Activated T-cell treated with anti-CD3 and anti-CD28 coated beads, Interleukin-2, amount 50 U/mL, for 4 hours (primary cell): ENCODE results near the gene DENND1A. TPM values are rescaled to one million over a fixed set of nuclear protein-coding genes. Genes with fewer than 3 reads are reported as not detected.

Experiments used
- ATAC-seq, 2 donors: fragments of 200-7000 bp; cut with Tn5 transposase; one replicate each; pipeline ENCODE4 v1.10.0; 2021
- DNase-seq: peaks from one replicate; pipeline ENCODE4 v3.0.0-alpha.2; 2020
- H3K27me3 Mint-ChIP-seq: one replicate; pipeline ENCODE4 v1.8.0; 2021; ENCODE audit warnings: low read depth, mixed read lengths
- H3K36me3 Mint-ChIP-seq: one replicate; pipeline ENCODE4 v1.8.0; 2022; ENCODE audit warnings: mixed read lengths; ENCODE audit not compliant: insufficient read depth
- H3K4me1 Mint-ChIP-seq: one replicate; pipeline ENCODE4 v1.8.0; 2021; ENCODE audit warnings: low read depth, mixed read lengths
- H3K4me3 Mint-ChIP-seq: one replicate; pipeline ENCODE4 v1.8.0; 2021; ENCODE audit warnings: mild to moderate bottlenecking, moderate library complexity, mixed read lengths
- H3K9me3 Mint-ChIP-seq: one replicate; pipeline ENCODE4 v1.8.0; 2021; ENCODE audit warnings: mixed read lengths
- total RNA-seq, 3 donors: library from RNA; stranded (reverse); gene quantifications; one replicate each; pipeline ENCODE4 v1.2.1, GENCODE V29; 2021

The DENND1A gene
- total RNA-seq, 3 donors from 2014 or later, result 15.5 to 21.7 (median 16.9) TPM

DNA sequence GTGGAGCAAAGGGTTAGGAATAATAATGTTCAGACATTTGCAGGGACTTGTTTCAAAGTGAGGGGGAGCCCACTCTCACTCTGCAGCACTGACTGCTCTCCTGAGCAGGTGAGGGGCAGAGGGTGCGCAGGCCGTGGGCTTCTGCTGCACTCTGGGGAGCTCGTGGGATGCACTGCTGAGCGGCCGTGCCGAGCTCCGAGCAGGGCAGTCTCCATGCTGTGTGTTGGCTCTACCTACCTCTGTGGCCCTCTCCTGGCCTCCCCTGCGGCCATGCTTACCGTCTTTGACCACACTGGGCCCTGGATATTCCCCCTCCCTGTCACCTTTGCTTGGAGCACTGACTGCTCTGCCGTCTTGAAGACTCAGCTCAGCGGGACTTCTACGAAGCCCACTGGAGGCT lies 540.2 kb downstream of the DENND1A start:
- peaks cover 3% of the 10 kb centered on the region for H3K36me3 Mint-ChIP-seq
- no peaks in the 10 kb centered on the region for H3K27me3 Mint-ChIP-seq
- H3K4me1 Mint-ChIP-seq, result no peaks in the 10 kb centered on the region
- H3K9me3 Mint-ChIP-seq, result no peaks in the 10 kb centered on the region
- ATAC-seq (no peak), DNase-seq (no peak)
- H3K4me3 Mint-ChIP-seq, result no peak overlapping the region

DNA sequence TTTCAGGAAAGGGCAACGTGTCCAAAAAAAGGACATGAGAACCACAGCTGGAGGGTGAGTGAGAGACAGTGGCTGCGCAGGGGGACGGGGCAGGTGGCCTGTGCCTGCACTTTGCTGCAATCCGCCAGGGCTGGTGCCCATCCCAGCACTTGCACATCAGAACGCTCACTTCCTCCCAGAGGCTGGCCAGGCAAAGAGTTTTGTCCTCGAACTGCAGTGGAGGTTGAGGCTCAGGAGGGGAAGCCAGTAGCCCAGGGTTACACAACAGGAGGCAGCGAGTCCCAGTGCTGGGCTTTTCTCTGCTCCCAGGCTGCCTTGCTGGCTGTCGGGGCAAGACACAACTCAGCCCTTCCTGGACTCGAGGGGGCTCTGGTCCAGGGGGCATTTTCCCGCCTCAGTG lies 540.9 kb downstream of the DENND1A start:
- H3K36me3 Mint-ChIP-seq, result no peaks in the 10 kb centered on the region
- no peak overlapping the region for H3K4me3 Mint-ChIP-seq
- H3K4me1 Mint-ChIP-seq, result no peaks in the 10 kb centered on the region
- H3K27me3 Mint-ChIP-seq, result no peaks in the 10 kb centered on the region
- no peak for DNase-seq
- ATAC-seq, result no peak
- no peaks in the 10 kb centered on the region for H3K9me3 Mint-ChIP-seq

DNA sequence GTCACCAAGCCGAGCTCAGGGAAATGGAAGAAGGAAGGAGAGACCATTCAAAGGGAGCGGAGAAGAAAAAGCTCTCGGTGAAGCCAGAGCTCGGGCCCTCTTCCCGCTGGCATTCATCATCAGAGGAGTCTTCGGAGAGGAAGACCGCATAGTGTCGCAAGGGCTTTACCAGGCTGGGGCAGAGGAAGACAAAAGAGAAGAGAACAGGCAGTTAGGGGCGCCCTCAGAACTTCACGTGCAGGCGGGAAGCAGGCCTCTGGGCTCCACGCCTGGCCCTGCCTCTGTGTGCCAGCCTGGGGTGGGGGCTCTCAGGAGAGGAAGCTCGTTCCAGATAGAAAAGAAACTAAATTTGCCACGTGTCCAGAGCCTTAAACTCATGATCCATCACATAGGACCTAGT lies 542.2 kb downstream of the DENND1A start:
- Mint-ChIP-seq H3K27me3 (no peaks in the 10 kb centered on the region), H3K4me1 (no peaks in the 10 kb centered on the region), H3K36me3 (peaks cover 2% of the 10 kb centered on the region), H3K9me3 (no peaks in the 10 kb centered on the region), H3K4me3 (no peak overlapping the region)
- ATAC-seq (no peak), DNase-seq (no peak)

DNA sequence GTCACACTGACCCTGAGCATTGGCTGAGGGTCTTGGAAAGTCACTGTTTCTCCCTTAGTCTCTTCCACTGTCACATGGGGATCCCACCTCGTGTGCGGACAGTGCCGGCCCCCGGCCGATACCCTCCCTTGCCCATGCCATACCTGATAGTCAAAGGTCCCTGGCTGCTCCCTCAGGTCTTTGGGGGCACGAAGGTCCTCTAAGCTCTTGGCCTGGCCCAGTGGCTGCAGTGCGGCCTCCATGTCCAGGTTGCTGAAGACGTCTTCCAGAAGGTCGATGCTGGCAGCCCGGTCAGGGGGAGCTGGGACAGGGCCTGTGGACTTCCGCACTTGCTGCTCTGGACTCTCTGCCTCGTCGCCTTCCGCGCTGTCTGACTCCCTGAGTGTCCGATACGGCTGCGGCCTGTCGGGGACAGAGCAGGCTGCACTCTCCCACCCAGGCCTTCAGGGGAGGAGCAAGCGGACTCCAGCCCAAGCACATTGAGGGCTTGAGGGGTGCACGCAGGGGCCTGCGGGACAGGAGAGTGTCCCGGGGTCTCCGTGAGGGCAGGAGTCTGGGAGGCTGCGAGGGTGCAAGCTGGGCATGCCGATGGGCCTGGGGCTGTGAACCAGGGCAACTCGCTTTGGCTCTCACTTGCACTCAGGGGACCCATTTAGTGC lies 546.3 kb downstream of the DENND1A start:
- Mint-ChIP-seq H3K9me3 (no peaks in the 10 kb centered on the region), H3K4me1 (no peaks in the 10 kb centered on the region), H3K36me3 (peaks cover 4% of the 10 kb centered on the region), H3K27me3 (no peaks in the 10 kb centered on the region), H3K4me3 (no peak overlapping the region)
- DNase-seq (no peak), ATAC-seq (no peak)

DNA sequence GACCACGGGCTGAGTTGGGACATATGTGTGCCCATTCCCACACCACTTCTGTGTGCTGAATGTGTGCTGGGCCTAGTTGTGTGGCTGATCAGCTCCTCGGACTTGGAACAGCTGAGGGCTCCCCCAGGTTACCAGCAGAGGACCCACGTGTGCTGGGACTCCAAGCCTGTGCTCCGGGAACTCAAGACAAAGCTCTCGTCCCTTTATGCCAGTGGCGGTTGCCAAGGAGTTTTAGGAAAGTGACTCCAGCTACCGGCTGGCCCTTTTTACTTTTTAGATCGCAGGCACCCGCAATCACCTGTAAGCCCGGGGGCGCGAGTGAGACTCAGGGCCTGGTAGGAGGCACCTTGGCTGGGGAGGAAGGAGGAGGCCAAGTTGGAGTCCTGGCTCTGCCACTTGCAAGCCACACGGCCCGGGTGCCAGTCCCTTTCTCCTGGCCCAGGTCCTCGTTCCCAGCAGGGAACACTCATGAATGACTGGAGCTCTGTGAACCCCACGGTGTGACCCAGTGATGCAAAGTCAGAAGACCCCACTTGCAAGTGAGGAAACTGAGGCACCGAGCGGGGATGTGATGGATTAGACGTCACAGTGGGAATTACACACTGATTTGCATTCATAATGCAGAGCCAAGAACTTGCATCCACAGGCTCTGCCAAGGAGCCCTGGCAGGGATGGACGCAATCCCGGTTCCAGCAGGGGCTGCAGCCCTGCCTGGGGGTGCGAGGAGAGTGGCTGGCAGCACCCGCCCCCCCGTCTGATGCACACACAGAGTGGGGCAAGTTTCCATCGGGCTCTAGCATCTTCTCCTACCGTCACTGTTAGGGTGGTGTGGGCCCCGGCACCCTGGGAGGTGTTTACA lies 547.0 kb downstream of the DENND1A start:
- Mint-ChIP-seq H3K27me3 (no peaks in the 10 kb centered on the region), H3K4me3 (no peak overlapping the region), H3K36me3 (peaks cover 4% of the 10 kb centered on the region), H3K4me1 (no peaks in the 10 kb centered on the region), H3K9me3 (no peaks in the 10 kb centered on the region)
- DNase-seq (no peak), ATAC-seq (no peak)

DNA sequence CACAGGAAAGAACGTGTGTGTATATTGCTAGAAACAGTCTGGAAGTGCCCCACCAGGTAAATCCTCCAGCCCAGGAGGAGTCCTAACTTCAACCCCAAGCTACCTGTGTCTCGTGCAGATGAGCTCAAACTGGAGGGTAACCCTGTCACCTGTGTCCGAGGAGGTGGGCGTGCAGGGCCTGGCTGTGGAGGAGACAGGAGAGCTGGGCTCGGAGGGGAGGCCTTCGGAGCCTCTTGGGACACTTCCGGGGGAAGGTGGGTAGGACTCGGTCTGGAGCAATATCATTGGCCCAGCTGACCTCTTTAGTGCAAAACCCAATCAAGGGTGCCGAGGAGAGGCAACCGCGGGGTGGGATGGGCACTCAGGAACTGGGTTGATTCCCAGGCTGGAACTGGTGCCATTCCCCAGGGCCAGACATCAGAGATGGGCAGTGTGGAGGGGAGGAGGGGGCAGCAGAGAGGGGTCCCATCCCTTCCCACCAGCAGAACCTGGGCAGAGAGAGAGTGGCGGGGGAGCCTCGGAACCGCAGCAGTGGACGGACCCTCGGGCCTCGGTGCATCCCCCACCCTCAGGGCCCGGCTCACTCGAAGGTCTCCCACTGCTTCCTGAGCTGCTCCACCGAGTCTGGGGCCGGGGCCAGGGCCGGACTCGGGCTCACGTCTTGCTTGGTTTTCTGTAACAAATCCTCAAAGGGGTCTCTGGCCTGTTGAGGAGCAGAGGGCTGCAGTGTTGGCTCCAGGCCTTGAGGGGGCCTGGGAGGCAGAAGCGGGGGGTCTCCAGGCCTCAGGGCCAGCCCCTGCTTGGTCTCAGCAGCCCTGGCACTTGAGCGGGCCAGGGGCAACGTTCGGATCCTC lies 548.8 kb downstream of the DENND1A start:
- Mint-ChIP-seq H3K9me3 (no peaks in the 10 kb centered on the region), H3K27me3 (peaks cover 2% of the 10 kb centered on the region), H3K36me3 (peaks cover 4% of the 10 kb centered on the region), H3K4me3 (no peak overlapping the region), H3K4me1 (peaks cover 2% of the 10 kb centered on the region)
- ATAC-seq (no peak), DNase-seq (no peak)

DNA sequence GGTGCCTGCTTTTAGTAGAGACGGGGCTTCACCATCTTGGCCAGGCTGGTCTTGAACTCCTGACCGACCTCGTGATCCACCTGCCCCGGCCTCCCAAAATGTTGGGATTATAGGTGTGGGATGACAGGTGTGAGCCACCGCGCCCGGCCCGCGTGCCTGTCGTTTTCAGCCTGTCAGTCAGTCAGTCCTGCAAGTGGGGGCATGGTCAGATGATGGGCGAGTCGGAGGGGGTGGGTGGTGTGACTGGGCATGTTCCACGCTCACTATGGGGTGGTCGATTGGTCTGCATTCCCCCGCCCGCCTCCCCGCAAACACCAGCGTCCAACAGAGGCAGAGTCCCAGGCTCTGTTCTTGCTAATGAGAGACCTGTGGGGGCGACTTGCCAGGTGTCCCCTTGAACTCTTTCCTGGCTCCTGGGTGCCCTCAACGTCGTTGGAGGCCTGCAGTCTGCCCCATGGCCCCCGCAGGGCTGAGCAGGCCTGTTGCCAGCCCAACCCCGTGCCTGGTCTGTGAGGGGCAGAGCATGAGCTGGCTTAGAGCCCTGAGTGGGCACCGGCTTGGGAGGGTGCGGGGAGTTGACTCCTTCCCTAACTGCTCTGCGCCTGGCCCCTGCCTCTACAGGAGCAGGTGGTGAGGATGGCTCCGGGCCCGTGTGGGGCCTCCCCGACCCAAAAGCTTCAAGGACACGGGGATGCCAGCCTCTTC lies 550.8 kb downstream of the DENND1A start:
- ATAC-seq (no peak), DNase-seq (no peak)
- peaks cover 4% of the 10 kb centered on the region for H3K36me3 Mint-ChIP-seq
- peaks cover 13% of the 10 kb centered on the region for H3K27me3 Mint-ChIP-seq
- H3K4me1 Mint-ChIP-seq, result peaks cover 8% of the 10 kb centered on the region
- H3K4me3 Mint-ChIP-seq, result no peak overlapping the region
- no peaks in the 10 kb centered on the region for H3K9me3 Mint-ChIP-seq

DNA sequence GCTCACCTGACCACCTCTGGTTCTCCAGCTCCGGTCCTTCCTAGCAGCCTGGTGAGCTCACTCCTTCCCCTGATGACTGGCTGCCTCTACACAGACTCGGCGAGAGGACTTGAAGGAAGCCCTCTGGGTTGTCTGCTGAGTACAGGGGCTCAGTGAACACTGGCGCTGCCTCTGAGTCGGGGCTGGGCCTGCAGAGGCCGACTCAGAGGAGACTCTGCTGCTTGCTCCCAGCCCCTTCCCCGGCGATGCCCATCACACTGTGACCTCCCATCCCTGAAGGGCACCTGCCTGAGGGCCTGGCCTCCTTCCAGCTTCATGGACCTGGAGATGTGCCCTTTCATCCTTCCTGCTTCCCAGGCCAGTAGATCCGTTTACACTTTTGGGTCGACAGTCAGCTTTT lies 551.9 kb downstream of the DENND1A start:
- ATAC-seq (peak in 1 of 2 donors; percentile 9), DNase-seq (no peak)
- Mint-ChIP-seq H3K4me3 (no peak overlapping the region), H3K9me3 (no peaks in the 10 kb centered on the region), H3K4me1 (peaks cover 8% of the 10 kb centered on the region), H3K27me3 (peaks cover 17% of the 10 kb centered on the region), H3K36me3 (peaks cover 2% of the 10 kb centered on the region)

DNA sequence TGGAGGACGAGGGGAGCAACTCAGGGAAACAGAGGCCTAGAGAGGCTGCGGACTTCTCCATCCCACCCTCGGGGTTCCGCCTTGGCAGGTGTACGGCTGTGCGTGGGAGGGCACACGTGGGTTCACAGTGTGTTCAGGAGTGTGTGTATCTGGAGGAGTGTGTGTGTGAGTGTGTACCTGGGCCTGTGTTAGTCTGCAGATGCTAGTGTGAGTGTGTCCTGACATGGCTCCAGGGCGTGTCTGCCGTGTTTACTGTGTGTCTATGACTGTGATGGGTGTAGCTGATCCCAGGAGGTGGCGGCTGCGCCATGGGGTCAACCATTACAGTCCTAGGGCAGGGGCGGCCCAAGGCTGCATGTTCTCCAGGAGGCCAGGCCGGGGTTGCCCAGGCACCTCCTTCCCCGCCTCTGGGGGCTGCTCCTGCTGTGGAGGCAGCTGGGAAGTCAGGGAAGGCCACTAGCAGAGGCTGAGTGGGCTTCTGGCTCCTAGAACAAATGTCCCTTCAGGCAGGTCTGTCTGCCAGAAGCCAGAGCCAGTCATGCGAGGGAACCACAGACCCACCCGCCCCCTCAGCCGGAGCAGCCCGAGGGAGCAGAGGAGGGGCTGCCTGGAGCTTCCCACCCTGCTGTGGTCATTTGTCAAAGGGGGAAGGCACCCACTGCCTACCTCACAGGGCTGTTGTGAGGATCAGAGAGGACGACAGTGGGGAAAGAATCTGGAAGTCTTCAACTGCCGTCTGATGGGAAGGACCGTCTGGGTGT lies 552.5 kb downstream of the DENND1A start:
- H3K36me3 Mint-ChIP-seq, result peaks cover 2% of the 10 kb centered on the region
- no peak overlapping the region for H3K4me3 Mint-ChIP-seq
- peaks cover 22% of the 10 kb centered on the region for H3K27me3 Mint-ChIP-seq
- no peaks in the 10 kb centered on the region for H3K9me3 Mint-ChIP-seq
- ATAC-seq (no peak), DNase-seq (no peak)
- H3K4me1 Mint-ChIP-seq, result peaks cover 12% of the 10 kb centered on the region

DNA sequence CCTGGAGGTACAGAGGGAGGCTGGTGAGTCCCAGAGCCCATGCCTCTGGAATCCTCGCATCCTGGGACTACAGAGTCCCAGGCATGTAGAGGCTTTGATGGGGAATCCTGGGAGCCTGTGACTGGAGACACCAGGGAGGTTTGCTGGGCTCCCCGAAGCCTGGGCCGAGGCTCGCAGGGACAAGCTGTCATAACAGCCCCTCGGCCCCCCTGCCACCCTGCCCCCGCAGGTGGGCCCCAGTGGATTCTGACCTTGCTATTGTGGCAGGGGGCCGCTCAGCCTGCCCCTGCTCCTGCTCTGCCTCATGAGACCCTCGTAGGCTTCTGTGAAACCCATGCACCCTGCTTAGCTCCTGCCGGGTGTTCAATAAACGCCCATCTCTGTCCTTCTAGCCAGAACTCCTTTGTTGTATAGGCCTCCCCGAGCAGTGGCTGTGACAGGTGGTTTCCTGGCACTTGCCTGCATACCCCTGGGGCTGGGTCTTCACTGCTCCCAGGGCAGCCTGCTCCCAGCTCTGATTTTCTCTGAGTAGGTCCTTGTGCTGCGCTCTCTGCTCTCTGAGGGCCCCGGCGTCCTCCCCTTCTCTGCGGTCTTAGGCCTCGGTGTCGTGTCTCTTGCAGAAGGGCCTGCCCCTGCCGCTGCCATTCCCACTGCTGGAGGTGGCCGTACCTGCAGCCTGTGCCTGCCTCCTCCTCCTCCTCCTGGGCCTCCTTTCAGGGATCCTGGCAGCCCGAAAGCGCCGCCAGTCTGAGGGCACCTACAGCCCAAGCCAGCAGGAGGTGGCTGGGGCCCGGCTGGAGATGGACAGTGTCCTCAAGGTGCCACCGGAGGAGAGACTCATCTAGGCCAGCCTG lies 553.5 kb downstream of the DENND1A start:
- no peak for ATAC-seq
- H3K36me3 Mint-ChIP-seq, result peaks cover 2% of the 10 kb centered on the region
- H3K27me3 Mint-ChIP-seq, result peaks cover 31% of the 10 kb centered on the region
- H3K4me3 Mint-ChIP-seq, result no peak overlapping the region
- DNase-seq, result no peak
- H3K4me1 Mint-ChIP-seq, result peaks cover 13% of the 10 kb centered on the region
- no peaks in the 10 kb centered on the region for H3K9me3 Mint-ChIP-seq

DNA sequence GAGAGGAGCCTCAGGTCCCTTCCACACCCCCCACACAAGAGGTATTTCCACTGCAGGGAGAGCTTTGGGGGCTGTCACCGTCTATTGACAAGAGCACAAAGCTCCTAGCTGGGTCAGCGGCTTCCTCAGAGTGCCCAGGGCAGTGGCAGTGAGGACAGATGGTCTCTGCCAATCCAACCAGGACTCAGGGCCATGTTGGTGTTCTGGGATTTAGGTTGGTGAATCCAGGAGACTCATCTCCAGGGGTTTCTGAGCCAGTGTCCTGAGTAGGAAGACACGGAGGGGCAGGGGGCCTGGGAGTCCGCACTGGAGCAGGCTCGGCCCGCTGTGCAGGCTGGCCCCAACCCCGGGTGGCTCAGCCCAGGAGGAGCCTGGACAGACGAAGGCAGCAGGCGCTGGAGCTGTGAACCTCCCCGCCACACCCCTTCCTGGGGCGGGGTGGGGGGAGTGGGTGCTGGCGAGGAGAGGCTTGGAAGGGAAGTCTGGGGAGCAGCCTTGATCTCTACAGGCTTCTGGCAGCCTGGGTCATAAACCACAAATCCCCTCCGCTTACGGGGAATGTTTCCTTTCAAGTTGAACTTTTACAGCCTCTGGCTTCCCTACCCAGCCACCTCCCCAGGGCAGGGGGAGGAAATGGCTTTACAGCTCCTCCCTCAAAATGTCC lies 554.3 kb downstream of the DENND1A start:
- Mint-ChIP-seq H3K27me3 (peaks cover 35% of the 10 kb centered on the region), H3K36me3 (no peaks in the 10 kb centered on the region), H3K4me3 (no peak overlapping the region), H3K4me1 (peaks cover 13% of the 10 kb centered on the region), H3K9me3 (no peaks in the 10 kb centered on the region)
- ATAC-seq (no peak), DNase-seq (no peak)

DNA sequence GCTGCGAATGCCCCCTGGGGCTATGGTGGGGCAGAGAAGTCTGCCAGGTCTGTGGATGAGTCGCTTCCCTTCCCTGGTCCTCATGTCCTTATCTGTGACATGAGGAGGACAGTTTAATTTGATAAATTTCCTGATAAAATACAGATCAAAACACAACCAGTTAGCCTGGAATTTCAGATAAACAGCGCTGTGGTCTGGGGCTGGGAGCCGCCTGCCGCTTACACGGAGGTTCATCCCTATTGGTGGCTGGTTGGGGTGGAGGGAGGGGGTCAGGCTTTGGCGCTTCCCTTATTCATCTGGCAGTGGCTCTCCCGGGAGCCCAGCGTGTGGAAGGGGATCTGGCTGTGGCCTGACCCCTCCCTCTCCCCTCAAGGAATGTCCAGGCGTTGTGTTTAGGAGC lies 556.0 kb downstream of the DENND1A start:
- Mint-ChIP-seq H3K36me3 (no peaks in the 10 kb centered on the region), H3K4me3 (peak overlapping the region; percentile 16), H3K4me1 (peaks cover 13% of the 10 kb centered on the region), H3K27me3 (peaks cover 44% of the 10 kb centered on the region), H3K9me3 (no peaks in the 10 kb centered on the region)
- ATAC-seq (no peak), DNase-seq (no peak)
